H1 (cell line): ENCODE data around the gene LRRC41. TPM values are rescaled to one million over a fixed set of nuclear protein-coding genes. Genes with fewer than 3 reads are reported as not detected.
A peak's percentile ranks its signal among the peaks of the same experiment; 100 is the strongest.

ENCODE experiments used
- CTCF ChIA-PET: fragments of 300-600 bp; sonication (Branson Sonifier 250); formaldehyde crosslinking; loops from one replicate; lab custom pipeline; 2021; ENCODE audit not compliant: partially characterized antibody; lab: Charles Lee
- POLR2A ChIA-PET: fragments of 300-600 bp; sonication (Branson Sonifier 250); formaldehyde crosslinking; loops from one replicate; lab custom pipeline; 2021; ENCODE audit warnings: inconsistent platforms; ENCODE audit not compliant: partially characterized antibody; lab: Charles Lee
- DNase-seq, 2 experiments: peaks; one replicate each; pipeline versions ENCODE4 v3.0.0 to v3.0.0-alpha.2; 2010 to 2022; ENCODE audit warnings: low spot score in 2 of 2, low read depth in 1 of 2, mixed read lengths in 1 of 2
- FAIRE-seq: peaks from 2 replicates; lab custom pipeline; 2011; peaks lifted over from hg19 to GRCh38; lab: Jason Lieb, UNC
- H2AFZ ChIP-seq: 2 replicates; pipeline ENCODE4 v1.8.1; 2012; ENCODE audit warnings: low read length, inconsistent platforms
- H2AK5ac ChIP-seq: 2 replicates; pipeline ENCODE4 v1.6.1; 2013; ENCODE audit warnings: low read depth, low read length
- H2BK120ac ChIP-seq: replicated peaks from 2 replicates; pipeline ENCODE3; 2013; ENCODE audit warnings: low read depth, low read length, inconsistent platforms
- H2BK12ac ChIP-seq: 2 replicates; pipeline ENCODE4 v1.6.1; 2013; ENCODE audit warnings: low read depth, low read length
- H2BK15ac ChIP-seq: 2 replicates; pipeline ENCODE4 v1.6.1; 2013; ENCODE audit warnings: low read length
- H2BK20ac ChIP-seq: 2 replicates; pipeline ENCODE4 v1.6.1; 2013; ENCODE audit warnings: low read length
- H2BK5ac ChIP-seq: 2 replicates; pipeline ENCODE4 v1.6.1; 2013; ENCODE audit warnings: low read depth, low read length
- H3K14ac ChIP-seq: 2 replicates; pipeline ENCODE4 v1.6.1; 2013; ENCODE audit warnings: inconsistent platforms; ENCODE audit not compliant: insufficient read length
- H3K18ac ChIP-seq: 2 replicates; pipeline ENCODE4 v1.6.1; 2013; ENCODE audit warnings: low read length; ENCODE audit errors: extremely low read depth
- H3K23ac ChIP-seq: 2 replicates; pipeline ENCODE4 v1.6.1; 2013; ENCODE audit warnings: inconsistent platforms; ENCODE audit not compliant: insufficient read length
- H3K23me2 ChIP-seq: 2 replicates; pipeline ENCODE4 v1.6.1; 2013; ENCODE audit warnings: low read depth, low read length
- H3K27ac ChIP-seq: 2 replicates; pipeline ENCODE4 v1.6.1; 2011; ENCODE audit warnings: low read depth, low read length, inconsistent platforms
- H3K27me3 ChIP-seq, 4 experiments: replicated peaks in 1 of 4; 1 replicate in 1 of 4; 2 replicates in 3 of 4; pipeline versions ENCODE4 v1.6.1 to v1.8.1; 2011 to 2013; ENCODE audit warnings: low read length in 3 of 4, mild to moderate bottlenecking in 3 of 4, inconsistent platforms in 2 of 4, mixed read lengths in 2 of 4, moderate library complexity in 1 of 4; ENCODE audit not compliant: control insufficient read depth in 3 of 4, insufficient read depth in 3 of 4; ENCODE audit errors: extremely low read depth in 1 of 4
- H3K36me3 ChIP-seq, 4 experiments: 2 replicates each; pipeline versions ENCODE4 v1.6.1 to v1.8.1; 2011 to 2013; ENCODE audit warnings: mild to moderate bottlenecking in 4 of 4, low read length in 3 of 4, moderate library complexity in 2 of 4, control low read depth in 1 of 4, inconsistent platforms in 1 of 4; ENCODE audit not compliant: insufficient read depth in 4 of 4, control insufficient read depth in 2 of 4
- H3K4ac ChIP-seq: replicated peaks from 2 replicates; pipeline ENCODE3; 2013; ENCODE audit warnings: low read length, low read depth, mixed read lengths, inconsistent platforms; ENCODE audit not compliant: insufficient read length
- H3K4me1 ChIP-seq, 4 experiments: replicated peaks in 1 of 4; 1 replicate in 1 of 4; 2 replicates in 3 of 4; pipeline versions ENCODE4 v1.6.1 to v1.8.1; 2011 to 2013; ENCODE audit warnings: low read length in 3 of 4, inconsistent platforms in 2 of 4, mixed read lengths in 1 of 4; ENCODE audit not compliant: insufficient read depth in 4 of 4, control insufficient read depth in 3 of 4
- H3K4me2 ChIP-seq, 2 experiments: 2 replicates each; pipeline versions ENCODE4 v1.6.1 to v1.8.1; 2011 to 2013; ENCODE audit warnings: low read depth in 2 of 2, low read length in 2 of 2, control low read depth in 1 of 2, inconsistent platforms in 1 of 2, mild to moderate bottlenecking in 1 of 2; ENCODE audit not compliant: insufficient read depth in 1 of 2
- H3K4me3 ChIP-seq, 4 experiments: fragments of 200-600, 300-600 bp in 1 of 4; sonication (generic), shearing (Covaris generic), sonication (Bioruptor Twin) in 1 of 4; 2 replicates each; pipeline versions ENCODE4 v1.5.1 to v1.8.1; 2011 to 2016; ENCODE audit warnings: low read length in 4 of 4, low read depth in 3 of 4, control low read depth in 2 of 4, inconsistent platforms in 2 of 4, mild to moderate bottlenecking in 2 of 4, mixed read lengths in 1 of 4, moderate library complexity in 1 of 4; ENCODE audit not compliant: insufficient read depth in 2 of 4; ENCODE audit errors: extremely low read depth in 1 of 4
- H3K56ac ChIP-seq: replicated peaks from 2 replicates; pipeline ENCODE3; 2013; ENCODE audit warnings: low read depth, mild to moderate bottlenecking, mixed read lengths, low read length, inconsistent platforms; ENCODE audit not compliant: insufficient read length
- H3K79me1 ChIP-seq: 2 replicates; pipeline ENCODE4 v1.6.1; 2013; ENCODE audit warnings: low read depth, low read length, control low read depth
- H3K79me2 ChIP-seq, 2 experiments: 2 replicates each; pipeline versions ENCODE4 v1.6.1 to v1.8.1; 2012 to 2013; ENCODE audit warnings: low read length in 2 of 2, mild to moderate bottlenecking in 2 of 2, inconsistent platforms in 1 of 2; ENCODE audit not compliant: insufficient read depth in 2 of 2, control insufficient read depth in 1 of 2
- H3K9ac ChIP-seq, 4 experiments: replicated peaks in 1 of 4; 1 replicate in 1 of 4; 2 replicates in 3 of 4; pipeline versions ENCODE4 v1.6.1 to v1.8.1; 2011 to 2013; ENCODE audit warnings: low read depth in 3 of 4, low read length in 3 of 4, control low read depth in 2 of 4, mild to moderate bottlenecking in 2 of 4, moderate library complexity in 2 of 4, inconsistent platforms in 1 of 4; ENCODE audit errors: extremely low read depth in 1 of 4
- H3K9me3 ChIP-seq, 2 experiments: 2 replicates each; pipeline versions ENCODE4 v1.6.1 to v1.8.1; 2012 to 2013; ENCODE audit warnings: mild to moderate bottlenecking in 2 of 2, moderate library complexity in 2 of 2, control low read depth in 1 of 2, inconsistent platforms in 1 of 2, low read depth in 1 of 2, low read length in 1 of 2, mixed read lengths in 1 of 2; ENCODE audit not compliant: insufficient read depth in 2 of 2
- H4K20me1 ChIP-seq, 2 experiments: replicated peaks in 1 of 2; 2 replicates each; pipeline versions ENCODE3 to v1.8.1; 2011 to 2013; ENCODE audit warnings: inconsistent platforms in 2 of 2, low read length in 2 of 2, mild to moderate bottlenecking in 1 of 2; ENCODE audit not compliant: insufficient read depth in 2 of 2, control insufficient read depth in 1 of 2
- H4K5ac ChIP-seq: 2 replicates; pipeline ENCODE4 v1.6.1; 2013; ENCODE audit warnings: low read length, low read depth, mixed read lengths, inconsistent platforms; ENCODE audit not compliant: insufficient read length
- H4K8ac ChIP-seq: 2 replicates; pipeline ENCODE4 v1.8.0; 2013; ENCODE audit warnings: mild to moderate bottlenecking, moderate library complexity, low read length, inconsistent platforms; ENCODE audit not compliant: insufficient read depth; ENCODE audit errors: extremely low read depth
- H4K91ac ChIP-seq: replicated peaks from 2 replicates; pipeline ENCODE3; 2013; ENCODE audit warnings: low read length, mixed read lengths, inconsistent platforms; ENCODE audit not compliant: insufficient read length
- ATF3 ChIP-seq: IDR thresholded peaks from 2 replicates; pipeline ENCODE4 v1.6.1; 2011; ENCODE audit warnings: low read depth, mild to moderate bottlenecking, low read length; ENCODE audit not compliant: insufficient read depth
- KDM1A ChIP-seq: fragments of 200-600, 300-600 bp; sonication (generic); IDR thresholded peaks from 2 replicates; pipeline ENCODE4 v1.7.1; 2016; ENCODE audit warnings: mild to moderate bottlenecking, low read length, borderline replicate concordance
- PHF8 ChIP-seq: fragments of 200-600 bp; sonication (generic); conservative IDR thresholded peaks from 2 replicates; pipeline ENCODE4 v1.7.1; 2012; ENCODE audit warnings: low read depth, mild to moderate bottlenecking, inconsistent platforms, low read length, moderate library complexity
- POLR2AphosphoS5 ChIP-seq: IDR thresholded peaks from 2 replicates; pipeline ENCODE4 v1.6.1; 2011; ENCODE audit warnings: low read depth, low read length
- RNF2 ChIP-seq: fragments of 200-900, 300-1000 bp; sonication (generic); IDR thresholded peaks from 2 replicates; pipeline ENCODE4 v1.7.1; 2016; ENCODE audit warnings: borderline replicate concordance, low read depth, mild to moderate bottlenecking, antibody characterized with exemption, low read length; ENCODE audit not compliant: poor library complexity, severe bottlenecking; ENCODE audit errors: missing control alignments
- TAF7 ChIP-seq: optimal IDR thresholded peaks from 2 replicates; pipeline ENCODE3; 2011; ENCODE audit warnings: low read depth, mild to moderate bottlenecking, inconsistent platforms, low read length, moderate library complexity, borderline replicate concordance
- TCF12 ChIP-seq: IDR thresholded peaks from 2 replicates; pipeline ENCODE4 v1.6.1; 2011; ENCODE audit warnings: low read depth, mild to moderate bottlenecking, low read length
- WGBS, 2 experiments: shearing (Covaris generic) in 1 of 2; methylation state at CpG; one replicate each; pipeline versions ENCODE4 v1.1.6 to v1.1.7; 2013 to 2015; ENCODE audit warnings: low lambda C conversion rate in 2 of 2, mixed read lengths in 2 of 2, inconsistent platforms in 1 of 2, low coverage in 1 of 2, missing lambda C conversion rate in 1 of 2; ENCODE audit not compliant: insufficient replicate concordance in 2 of 2, insufficient coverage in 1 of 2, insufficient read length in 1 of 2; ENCODE audit errors: extremely low coverage in 1 of 2, missing lambda C conversion rate in 1 of 2; 5-methylcytosine and 5-hydroxymethylcytosine counted together
- polyA plus RNA-seq, 7 experiments: library from polyadenylated mRNA; depleted of rRNA in 3 of 7; stranded (reverse) in 5 of 7; unstranded in 2 of 7; fragments of >200 nt in 5 of 7; fragments of 200-250 nt in 2 of 7; gene quantifications; 1 replicate in 5 of 7; 2 replicates in 1 of 7; 4 replicates in 1 of 7; pipeline versions ENCODE4 v1.2.1 to v1.2.3, GENCODE V29; 2011 to 2013; ENCODE audit warnings: missing spikeins in 2 of 7, mixed read lengths in 2 of 7
- total RNA-seq: library from RNA; stranded (reverse); fragmentation: NEBNext Ultra II Directional; extraction: Animal tissue kit (Norgen Biotek cat#: 25700); gene quantifications from 2 replicates; pipeline ENCODE4 v1.2.1, GENCODE V29; 2021

Gene LRRC41
- total and polyA plus RNA-seq, 2 of the 8 experiments (the other 6 are each of a cell fraction or from before 2014, with no cell fraction given) = 36.8 to 51.2 TPM

DNA sequence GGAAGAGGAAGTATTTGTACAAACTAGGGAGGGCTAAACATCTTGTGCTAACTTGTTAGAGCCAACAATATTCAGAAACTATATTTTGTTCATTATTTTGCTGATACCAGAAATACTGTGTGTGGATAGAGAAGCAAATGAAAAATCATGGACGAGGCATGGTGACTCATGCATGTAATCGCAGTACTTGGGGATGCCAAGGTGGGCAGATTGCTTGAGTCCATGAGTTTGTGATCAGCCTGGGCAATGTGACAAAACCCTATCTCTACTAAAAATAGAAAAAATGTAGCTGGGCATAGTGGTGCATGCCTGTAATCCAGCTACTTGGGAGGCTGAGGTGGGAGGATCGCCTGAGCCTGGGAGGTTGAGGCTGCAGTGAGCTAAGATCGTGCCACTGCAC is 13.4 kb downstream of the LRRC41 start:
- H3K23ac ChIP-seq = no peak overlapping the region
- 95% methylated on average over 4 of the region's 4 CpGs; no CpG with 5 or more reads in 1 of the 2 experiments for WGBS, 2 experiments
- CTCF ChIA-PET = interaction anchor here (0.9 to 1.3 kb wide), 3 partner anchors 10 to 52 kb away, joined by 3 read pairs; partner anchors contain the start of gene UQCRH
- no peaks in the 10 kb centered on the region for H3K27me3 ChIP-seq
- no peak overlapping the region for H2BK12ac ChIP-seq
- H2AK5ac ChIP-seq = no peak overlapping the region
- H3K4me1 ChIP-seq = no peaks in the 10 kb centered on the region; a peak in 1 of 7 replicates
- no peaks in the 10 kb centered on the region for H3K79me2 ChIP-seq
- no peak for DNase-seq
- TF ChIP-seq TCF12 = no peak
- no peak for TF ChIP-seq KDM1A
- no peak for TF ChIP-seq ATF3
- peak; percentile 61; the same call in 1 of the 2 replicates for TF ChIP-seq POLR2AphosphoS5
- no peak for TF ChIP-seq TAF7
- no peak for TF ChIP-seq RNF2
- no peak for TF ChIP-seq PHF8
- no peaks in the 10 kb centered on the region for H3K23me2 ChIP-seq
- no peak overlapping the region for H3K27ac ChIP-seq
- H3K56ac ChIP-seq = no peak overlapping the region
- peaks cover 5 to 20% (median 6%) of the 10 kb centered on the region in 4 experiments; a peak in 7 of 8 replicates for H3K36me3 ChIP-seq
- H4K20me1 ChIP-seq = no peaks in the 10 kb centered on the region
- no peak overlapping the region for H2BK15ac ChIP-seq
- no peak overlapping the region for H3K4me2 ChIP-seq
- no peak overlapping the region for H2AFZ ChIP-seq
- no peak for FAIRE-seq
- H2BK20ac ChIP-seq = no peak overlapping the region
- no peak overlapping the region for H3K9ac ChIP-seq
- no peaks in the 10 kb centered on the region for H3K9me3 ChIP-seq
- no peak overlapping the region for H3K18ac ChIP-seq
- no peaks in the 10 kb centered on the region for H3K79me1 ChIP-seq
- H2BK120ac ChIP-seq = no peak overlapping the region
- no peak overlapping the region for H3K4ac ChIP-seq
- no peak overlapping the region for H2BK5ac ChIP-seq
- H3K4me3 ChIP-seq = no peak overlapping the region
- no peak overlapping the region for H4K91ac ChIP-seq
- H4K8ac ChIP-seq = no peak overlapping the region
- no peak overlapping the region for H4K5ac ChIP-seq
- H3K14ac ChIP-seq = no peak overlapping the region
- POLR2A ChIA-PET = interaction anchor here (1.2 to 33.1 kb wide), 6 partner anchors 1 to 50 kb away, joined by 3 to 689 read pairs (median 7); partner anchors contain the start of genes LRRC41, NSUN4 and UQCRH
